Measurements from ENCODE around the gene NSG1. TPM values are rescaled to one million over a fixed set of nuclear protein-coding genes. Genes with fewer than 3 reads are reported as not detected.

Gene NSG1
- total RNA-seq, 1 donor from 2014 or later, result 71.9 TPM

DNA sequence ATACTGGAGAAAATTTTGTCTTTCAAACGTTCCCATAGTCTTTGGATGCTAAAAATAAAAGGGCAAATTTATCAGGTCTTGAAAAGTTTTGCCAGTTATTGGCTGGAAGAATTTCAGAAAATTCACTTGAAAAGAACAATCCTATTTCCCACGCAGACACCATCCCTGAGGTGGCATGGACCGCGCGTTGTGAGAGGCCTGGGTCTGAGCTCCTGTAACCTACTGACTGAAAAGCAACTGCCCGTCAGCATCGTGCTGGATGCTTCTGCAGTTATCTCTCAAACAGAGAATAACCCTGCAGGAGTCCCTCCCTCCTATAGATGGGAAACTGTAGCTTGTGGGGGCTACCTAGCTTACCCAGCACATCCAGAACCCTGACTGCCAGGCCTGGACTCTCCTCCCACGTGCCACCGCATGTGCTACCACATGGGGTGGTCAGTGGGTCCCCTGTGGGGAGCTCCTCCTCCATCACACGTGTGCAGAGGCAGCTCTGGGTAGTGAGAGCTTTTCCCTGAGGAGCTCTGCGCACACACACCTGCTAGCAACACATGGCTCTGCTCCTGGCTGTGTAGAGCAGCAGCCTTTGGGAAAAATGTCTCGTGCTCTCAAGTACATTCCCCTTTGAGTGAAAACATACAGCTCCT is 36.1 kb downstream of the NSG1 start:
- Mint-ChIP-seq H3K27me3 (no peaks in the 10 kb centered on the region), H3K36me3 (peaks cover 16% of the 10 kb centered on the region), H3K4me1 (ENCODE audit: unreplicated experiment) (peaks cover 21% of the 10 kb centered on the region), H3K4me3 (no peak overlapping the region), H3K9me3 (no peaks in the 10 kb centered on the region), H3K27ac (no peak overlapping the region)
- DNase-seq (ENCODE audit: extremely low spot score, unreplicated experiment), result peak; percentile 51
- TF ChIP-seq, protein P1, sequence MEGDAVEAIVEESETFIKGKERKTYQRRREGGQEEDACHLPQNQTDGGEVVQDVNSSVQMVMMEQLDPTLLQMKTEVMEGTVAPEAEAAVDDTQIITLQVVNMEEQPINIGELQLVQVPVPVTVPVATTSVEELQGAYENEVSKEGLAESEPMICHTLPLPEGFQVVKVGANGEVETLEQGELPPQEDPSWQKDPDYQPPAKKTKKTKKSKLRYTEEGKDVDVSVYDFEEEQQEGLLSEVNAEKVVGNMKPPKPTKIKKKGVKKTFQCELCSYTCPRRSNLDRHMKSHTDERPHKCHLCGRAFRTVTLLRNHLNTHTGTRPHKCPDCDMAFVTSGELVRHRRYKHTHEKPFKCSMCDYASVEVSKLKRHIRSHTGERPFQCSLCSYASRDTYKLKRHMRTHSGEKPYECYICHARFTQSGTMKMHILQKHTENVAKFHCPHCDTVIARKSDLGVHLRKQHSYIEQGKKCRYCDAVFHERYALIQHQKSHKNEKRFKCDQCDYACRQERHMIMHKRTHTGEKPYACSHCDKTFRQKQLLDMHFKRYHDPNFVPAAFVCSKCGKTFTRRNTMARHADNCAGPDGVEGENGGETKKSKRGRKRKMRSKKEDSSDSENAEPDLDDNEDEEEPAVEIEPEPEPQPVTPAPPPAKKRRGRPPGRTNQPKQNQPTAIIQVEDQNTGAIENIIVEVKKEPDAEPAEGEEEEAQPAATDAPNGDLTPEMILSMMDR (conservative IDR thresholded peaks at IDR 0.05), result no peak

DNA sequence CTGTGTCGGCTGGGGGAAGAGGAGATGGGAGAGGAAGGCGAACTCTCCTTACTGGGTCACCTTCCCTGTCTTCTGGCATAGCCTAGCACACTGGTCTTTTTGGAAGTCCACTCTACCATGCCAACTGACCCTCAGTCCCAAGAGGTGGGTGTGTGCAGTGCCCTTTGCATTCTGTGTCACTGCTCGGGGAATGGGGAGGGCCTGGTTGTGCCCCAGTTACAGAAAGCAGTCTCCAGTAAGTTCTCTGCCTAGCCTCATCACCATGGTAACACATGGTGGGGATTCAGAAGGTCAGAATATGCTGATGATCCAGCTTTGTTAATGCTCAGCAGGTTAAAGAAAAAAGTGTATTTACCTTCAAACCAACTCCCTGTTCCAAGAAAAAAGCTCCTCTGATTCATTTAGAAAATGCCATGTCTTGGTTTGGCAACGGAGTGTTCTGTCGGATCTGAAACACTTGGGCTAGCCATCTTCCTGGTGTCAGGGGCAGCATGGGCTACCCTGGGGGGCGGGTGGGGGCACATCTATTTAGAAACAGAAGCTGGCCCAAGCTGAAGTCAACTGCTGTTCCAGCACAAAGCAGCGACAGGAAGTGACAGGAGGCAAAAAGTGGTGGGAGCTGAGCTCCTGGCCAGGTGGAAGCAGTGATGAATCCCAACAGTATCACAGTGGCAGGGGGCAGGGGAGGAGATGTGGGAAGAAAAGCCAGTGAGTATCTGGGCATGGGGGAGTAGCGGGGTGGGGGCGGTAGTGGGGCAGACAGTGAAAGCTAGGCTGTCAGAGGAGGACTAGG is 37.0 kb downstream of the NSG1 start:
- DNase-seq (ENCODE audit: extremely low spot score, unreplicated experiment), result peak; percentile 36
- TF ChIP-seq, protein P1 (conservative IDR thresholded peaks at IDR 0.05), result no peak
- no peaks in the 10 kb centered on the region for H3K27me3 Mint-ChIP-seq
- peaks cover 11% of the 10 kb centered on the region for H3K36me3 Mint-ChIP-seq
- H3K9me3 Mint-ChIP-seq, result no peaks in the 10 kb centered on the region
- no peak overlapping the region for H3K27ac Mint-ChIP-seq
- H3K4me3 Mint-ChIP-seq, result no peak overlapping the region
- peaks cover 18% of the 10 kb centered on the region for H3K4me1 Mint-ChIP-seq (ENCODE audit: unreplicated experiment)

DNA sequence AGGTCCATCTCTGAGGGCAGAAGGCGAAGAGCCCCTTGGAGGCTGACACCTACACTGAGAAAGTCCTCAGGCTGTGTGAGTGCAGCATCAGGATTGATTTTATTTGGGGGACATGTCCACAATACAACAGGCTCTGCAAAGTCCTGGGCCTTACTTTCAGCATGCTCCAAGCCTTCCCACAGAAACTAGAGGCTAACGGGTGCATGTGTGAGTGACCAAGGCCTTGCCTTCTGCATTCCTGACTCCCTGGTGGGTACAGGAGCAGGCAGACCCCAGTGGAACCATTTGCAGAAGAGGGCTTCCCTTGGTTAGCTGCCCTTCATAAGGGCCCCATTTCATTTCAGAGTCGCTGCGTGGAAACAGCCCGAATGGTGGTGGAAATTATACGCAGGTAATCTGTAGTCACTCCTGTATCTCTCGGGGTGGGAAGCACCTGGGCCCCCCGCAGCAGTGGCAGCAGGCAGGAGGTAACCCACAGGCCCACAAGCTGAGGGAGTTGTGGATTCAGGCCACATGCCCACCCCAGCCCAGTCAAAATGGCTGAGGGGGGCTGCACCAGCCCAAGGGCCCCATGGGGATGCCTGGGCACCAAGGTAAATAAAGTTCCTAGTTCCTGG is 37.7 kb downstream of the NSG1 start:
- Mint-ChIP-seq H3K36me3 (peaks cover 7% of the 10 kb centered on the region), H3K4me3 (no peak overlapping the region), H3K9me3 (no peaks in the 10 kb centered on the region), H3K4me1 (ENCODE audit: unreplicated experiment) (peaks cover 18% of the 10 kb centered on the region), H3K27ac (no peak overlapping the region), H3K27me3 (no peaks in the 10 kb centered on the region)
- DNase-seq (ENCODE audit: extremely low spot score, unreplicated experiment), result peak; percentile 48
- TF ChIP-seq, protein P1 (conservative IDR thresholded peaks at IDR 0.05), result no peak

DNA sequence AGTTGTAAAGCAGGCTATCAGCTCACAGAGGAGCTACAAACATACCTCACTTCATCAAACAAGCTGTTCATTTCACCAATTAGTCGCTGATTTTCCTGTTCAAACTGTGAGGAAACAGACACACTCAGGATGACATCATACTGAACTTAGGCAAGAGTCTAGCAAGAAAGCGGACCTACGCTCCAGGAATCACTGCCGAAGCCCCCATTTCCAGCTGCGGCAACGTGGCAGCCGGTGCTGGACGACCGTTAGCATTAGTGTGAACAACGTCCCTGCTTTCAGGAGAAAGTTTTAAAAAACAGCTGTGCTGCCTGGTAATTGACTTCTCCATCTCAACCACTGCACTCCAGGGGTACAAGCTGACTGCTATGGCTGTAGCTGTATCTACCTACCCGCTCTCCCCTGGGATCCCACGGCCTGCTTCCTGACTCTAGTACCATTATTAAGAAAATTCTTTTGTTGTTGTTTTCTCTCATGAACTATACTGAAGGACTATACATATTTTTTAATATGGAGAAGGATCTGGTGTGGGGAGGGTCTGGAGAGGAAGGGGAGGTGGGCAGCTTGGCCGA is 38.3 kb downstream of the NSG1 start:
- no peaks in the 10 kb centered on the region for H3K27me3 Mint-ChIP-seq
- H3K9me3 Mint-ChIP-seq, result no peaks in the 10 kb centered on the region
- H3K36me3 Mint-ChIP-seq, result peaks cover 4% of the 10 kb centered on the region
- H3K4me1 Mint-ChIP-seq (ENCODE audit: unreplicated experiment), result peaks cover 18% of the 10 kb centered on the region
- H3K4me3 Mint-ChIP-seq, result no peak overlapping the region
- TF ChIP-seq, protein P1 (conservative IDR thresholded peaks at IDR 0.05), result no peak
- DNase-seq (ENCODE audit: extremely low spot score, unreplicated experiment), result peak; percentile 55
- H3K27ac Mint-ChIP-seq, result no peak overlapping the region

DNA sequence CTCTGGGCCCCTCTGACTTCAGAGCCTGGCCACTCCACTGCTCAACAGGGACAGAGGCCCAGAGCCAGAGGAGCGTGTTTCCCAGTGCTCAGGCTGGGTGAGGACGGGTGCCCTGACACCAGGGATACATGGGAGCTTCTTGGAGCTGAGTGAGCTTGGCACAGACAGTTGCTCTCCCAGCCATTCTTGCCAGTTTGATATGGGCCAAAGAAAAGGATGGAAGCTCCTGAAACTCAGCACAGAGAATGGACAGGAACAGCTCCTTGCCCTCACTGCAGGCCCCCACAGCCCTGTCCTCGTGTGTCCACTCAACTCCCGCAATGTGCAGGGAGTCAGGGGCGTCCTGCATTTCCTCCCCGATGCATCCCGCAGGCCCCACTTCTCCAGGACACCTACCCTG is 38.8 kb downstream of the NSG1 start:
- TF ChIP-seq, protein P1 (conservative IDR thresholded peaks at IDR 0.05), result no peak
- Mint-ChIP-seq H3K27ac (no peak overlapping the region), H3K4me1 (ENCODE audit: unreplicated experiment) (peaks cover 21% of the 10 kb centered on the region), H3K9me3 (no peaks in the 10 kb centered on the region), H3K27me3 (no peaks in the 10 kb centered on the region), H3K4me3 (no peak overlapping the region), H3K36me3 (peaks cover 7% of the 10 kb centered on the region)
- peak; percentile 44 for DNase-seq (ENCODE audit: extremely low spot score, unreplicated experiment)
